Uterus (tissue), 4 donors: ENCODE data around the gene IVNS1ABP. TPM values are rescaled to one million over a fixed set of nuclear protein-coding genes. Genes with fewer than 3 reads are reported as not detected.

Experiments
- DNase-seq, 2 donors: peaks; one replicate each; pipeline ENCODE4 v3.0.0-alpha.2; 2019 to 2020
- H3K27ac ChIP-seq, 2 donors: fragments of 200-600 bp; sonication (generic); 1 replicate in 1 of 2; 2 replicates in 1 of 2; pipeline ENCODE4 v1.5.1; 2016 to 2018
- H3K27me3 ChIP-seq, 2 donors: fragments of 200-600 bp; sonication (generic); one replicate each; pipeline ENCODE4 v1.5.1; 2018 to 2019; ENCODE audit warnings: control low read depth in 1 of 2
- H3K36me3 ChIP-seq, 2 donors: fragments of 200-600 bp; sonication (generic); one replicate each; pipeline ENCODE4 v1.5.1; 2019; ENCODE audit warnings: control low read depth in 1 of 2
- H3K4me1 ChIP-seq, 2 donors: fragments of 200-600 bp; sonication (generic); one replicate each; pipeline ENCODE4 v1.5.1; 2018 to 2019; ENCODE audit warnings: control low read depth in 1 of 2
- H3K4me3 ChIP-seq, 2 donors: fragments of 200-600 bp; sonication (generic); 1 replicate in 1 of 2; 2 replicates in 1 of 2; pipeline ENCODE4 v1.5.1; 2018 to 2019; ENCODE audit warnings: mild to moderate bottlenecking in 1 of 2
- H3K9me3 ChIP-seq, 2 donors: fragments of 200-600 bp; sonication (generic); one replicate each; pipeline ENCODE4 v1.5.1; 2019; ENCODE audit warnings: control low read depth in 1 of 2
- POLR2A ChIP-seq, 2 donors: fragments of 450-650 bp; IDR thresholded peaks; one replicate each; pipeline ENCODE4 v1.6.1; 2016; ENCODE audit warnings: antibody characterized with exemption in 2 of 2, mild to moderate bottlenecking in 1 of 2, moderate library complexity in 1 of 2
- intact Hi-C: fragments of 100-400 bp; cut with DNase I; formaldehyde crosslinking; loops from one replicate; pipeline ENCODE4 v1.15.1; 2023; ENCODE audit warnings: low total_unique reads
- small RNA-seq: library from RNA; depleted of rRNA; stranded (forward); fragments of <200 nt; gene quantifications from one replicate; pipeline ENCODE3, GENCODE V24; 2016
- total RNA-seq, 4 donors: library from RNA; depleted of rRNA in 3 of 4; stranded (reverse); fragments of >200 nt in 3 of 4; gene quantifications; one replicate each; pipeline versions ENCODE4 v1.1.0 to v1.2.4, GENCODE V29; 2014 to 2023
- TF ChIP-seq, protein P1 (sequence below), 4 experiments: fragments of 200-600 bp in 2 of 4; fragments of 450-650 bp in 2 of 4; sonication (generic) in 2 of 4; IDR thresholded peaks; one replicate each; pipeline ENCODE4 v1.5.1; 2016 to 2019; ENCODE audit warnings: antibody characterized with exemption in 4 of 4, mild to moderate bottlenecking in 2 of 4, moderate library complexity in 1 of 4
- donor health status: DM: yes; HTN: yes; CAD: no.

IVNS1ABP gene
- total RNA-seq, 4 donors from 2014 or later, result 28.8 to 113 (median 39.4) TPM

GRCh38 chr1:185250063-185250462 is 67.0 kb downstream of the IVNS1ABP start:
- Histone ChIP-seq H3K27me3 (no peaks in the 10 kb centered on the region), H3K36me3 (no peaks in the 10 kb centered on the region), H3K27ac (no peak overlapping the region), H3K4me1 (no peaks in the 10 kb centered on the region), H3K4me3 (no peak overlapping the region), H3K9me3 (no peaks in the 10 kb centered on the region)
- DNase-seq, result no peak
- intact Hi-C loops, result no loop called here
- no peak for TF ChIP-seq POLR2A (IDR thresholded peaks at IDR 0.05)
- TF ChIP-seq, protein P1, sequence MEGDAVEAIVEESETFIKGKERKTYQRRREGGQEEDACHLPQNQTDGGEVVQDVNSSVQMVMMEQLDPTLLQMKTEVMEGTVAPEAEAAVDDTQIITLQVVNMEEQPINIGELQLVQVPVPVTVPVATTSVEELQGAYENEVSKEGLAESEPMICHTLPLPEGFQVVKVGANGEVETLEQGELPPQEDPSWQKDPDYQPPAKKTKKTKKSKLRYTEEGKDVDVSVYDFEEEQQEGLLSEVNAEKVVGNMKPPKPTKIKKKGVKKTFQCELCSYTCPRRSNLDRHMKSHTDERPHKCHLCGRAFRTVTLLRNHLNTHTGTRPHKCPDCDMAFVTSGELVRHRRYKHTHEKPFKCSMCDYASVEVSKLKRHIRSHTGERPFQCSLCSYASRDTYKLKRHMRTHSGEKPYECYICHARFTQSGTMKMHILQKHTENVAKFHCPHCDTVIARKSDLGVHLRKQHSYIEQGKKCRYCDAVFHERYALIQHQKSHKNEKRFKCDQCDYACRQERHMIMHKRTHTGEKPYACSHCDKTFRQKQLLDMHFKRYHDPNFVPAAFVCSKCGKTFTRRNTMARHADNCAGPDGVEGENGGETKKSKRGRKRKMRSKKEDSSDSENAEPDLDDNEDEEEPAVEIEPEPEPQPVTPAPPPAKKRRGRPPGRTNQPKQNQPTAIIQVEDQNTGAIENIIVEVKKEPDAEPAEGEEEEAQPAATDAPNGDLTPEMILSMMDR (IDR thresholded peaks at IDR 0.05), result no peak

DNA sequence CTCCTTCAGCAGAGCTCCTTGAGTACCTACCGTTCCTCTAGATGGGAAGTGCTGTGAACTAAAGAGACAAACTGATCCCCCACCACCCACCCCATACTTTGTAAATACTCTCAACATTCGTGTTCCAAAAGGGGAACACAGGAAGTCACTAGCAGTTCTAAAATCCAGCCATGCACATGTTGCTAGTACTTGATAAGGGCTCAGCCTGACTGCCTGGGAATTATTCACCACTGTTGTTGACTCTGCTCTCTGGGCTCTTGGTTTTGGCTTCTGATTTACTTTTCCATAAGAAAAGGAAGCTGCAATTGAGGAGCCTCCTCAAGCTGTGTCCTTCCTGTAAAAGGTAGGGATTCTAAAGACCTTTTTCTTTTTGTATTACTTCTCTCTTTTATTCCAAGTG is 67.5 kb downstream of the IVNS1ABP start:
- Histone ChIP-seq H3K27ac (no peak overlapping the region), H3K36me3 (no peaks in the 10 kb centered on the region), H3K9me3 (no peaks in the 10 kb centered on the region), H3K4me1 (no peaks in the 10 kb centered on the region), H3K27me3 (no peaks in the 10 kb centered on the region), H3K4me3 (no peak overlapping the region)
- no peak for TF ChIP-seq POLR2A (IDR thresholded peaks at IDR 0.05)
- TF ChIP-seq, protein P1 (IDR thresholded peaks at IDR 0.05), result no peak
- intact Hi-C loops, result no loop called here
- no peak for DNase-seq

Small RNA genes within 50 kb of the gene (small RNA-seq; reads per million reads assigned to genes)
- not detected for gene RF00019

Other genes with a start within 250 kb of the IVNS1ABP start
- 10 to 100 TPM; 10.2 to 24.1 (median 20.9) TPM for gene TRMT1L, start 160.3 kb downstream of the IVNS1ABP start, total RNA-seq
- 10 to 100 TPM in 3 of 4 donors, 1 to 10 TPM in 1; 9.2 to 29.4 (median 17.5) TPM for gene SWT1, start 160.1 kb downstream of the IVNS1ABP start, total RNA-seq